ENCODE data around the gene CIAO3. TPM values are rescaled to one million over a fixed set of nuclear protein-coding genes. Genes with fewer than 3 reads are reported as not detected.

Gene CIAO3
- total RNA-seq, 1 experiment from 2014 or later: 50.9 TPM

GRCh38 chr16:774086-775001 lies 33.5 kb upstream of the CIAO3 start:
- CTCF ChIA-PET: interaction anchor here (2.2 to 3.6 kb wide), 2 partner anchors 11 to 33 kb away, joined by 5 to 9 read pairs; partner anchors contain the start of gene CIAO3

DNA sequence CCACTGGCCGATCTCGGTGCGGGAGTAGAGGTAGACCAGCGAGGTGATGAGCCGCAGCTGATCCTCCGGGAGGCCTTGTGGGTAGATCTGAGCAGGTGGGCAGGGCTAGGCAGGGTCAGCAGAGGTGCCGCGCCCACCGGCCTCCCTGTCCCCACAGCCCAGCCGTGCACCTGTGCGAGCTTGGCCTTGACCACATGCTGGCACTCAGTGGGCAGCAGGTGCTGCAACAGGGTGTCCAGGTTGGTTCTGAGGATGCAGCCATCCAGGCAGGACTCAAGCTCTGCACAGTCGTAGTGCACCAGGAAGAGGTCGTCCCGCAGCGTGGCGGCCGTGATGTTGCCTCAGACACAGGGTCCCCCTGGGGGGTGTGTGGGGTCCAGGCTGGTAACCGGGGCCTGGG lies 32.2 kb upstream of the CIAO3 start:
- H3K27me3 Mint-ChIP-seq (ENCODE audit: low read depth): no peaks in the 10 kb centered on the region
- no peaks in the 10 kb centered on the region for H3K36me3 Mint-ChIP-seq
- DNase-seq (ENCODE audit: low spot score) (no peak), ATAC-seq (no peak)
- POLR2A ChIA-PET: no interaction called here
- H3K9me3 Mint-ChIP-seq: no peaks in the 10 kb centered on the region
- no peak for TF ChIP-seq NFYB (CRISPR knock-in tag; conservative IDR thresholded peaks at IDR 0.05; ENCODE audit: low read depth)
- TF ChIP-seq USF1 (CRISPR knock-in tag; IDR thresholded peaks at IDR 0.05): no peak
- no peak for TF ChIP-seq FOXP1 (CRISPR knock-in tag; IDR thresholded peaks at IDR 0.05; ENCODE audit: borderline replicate concordance)
- no peak for TF ChIP-seq ZNF263 (CRISPR knock-in tag; IDR thresholded peaks at IDR 0.05; ENCODE audit: low read depth)
- TF ChIP-seq, protein P1, sequence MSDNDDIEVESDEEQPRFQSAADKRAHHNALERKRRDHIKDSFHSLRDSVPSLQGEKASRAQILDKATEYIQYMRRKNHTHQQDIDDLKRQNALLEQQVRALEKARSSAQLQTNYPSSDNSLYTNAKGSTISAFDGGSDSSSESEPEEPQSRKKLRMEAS (CRISPR knock-in tag; IDR thresholded peaks at IDR 0.05): no peak
- H3K4me1 Mint-ChIP-seq: no peaks in the 10 kb centered on the region
- no peak overlapping the region for H3K4me3 Mint-ChIP-seq
- CTCF ChIA-PET: interaction anchor here (1.6 to 3.6 kb wide), 2 partner anchors 13 to 32 kb away, joined by 7 to 9 read pairs; partner anchors contain the start of gene CIAO3
- no peak overlapping the region for H3K27ac Mint-ChIP-seq

More at GRCh38 chr16:774086-775001, 33.5 kb upstream of the CIAO3 start:
- no peak for ATAC-seq
- no peak overlapping the region for H3K27ac Mint-ChIP-seq
- H3K36me3 Mint-ChIP-seq: no peaks in the 10 kb centered on the region
- H3K9me3 Mint-ChIP-seq: no peaks in the 10 kb centered on the region
- H3K4me1 Mint-ChIP-seq: no peaks in the 10 kb centered on the region
- no peaks in the 10 kb centered on the region for H3K27me3 Mint-ChIP-seq (ENCODE audit: low read depth)
- H3K4me3 Mint-ChIP-seq: no peak overlapping the region
- POLR2A ChIA-PET: no interaction called here
- DNase-seq (ENCODE audit: low spot score): no peak
- no peak for TF ChIP-seq ESRRA (CRISPR knock-in tag; IDR thresholded peaks at IDR 0.05; ENCODE audit: borderline replicate concordance)
- TF ChIP-seq, protein P2, sequence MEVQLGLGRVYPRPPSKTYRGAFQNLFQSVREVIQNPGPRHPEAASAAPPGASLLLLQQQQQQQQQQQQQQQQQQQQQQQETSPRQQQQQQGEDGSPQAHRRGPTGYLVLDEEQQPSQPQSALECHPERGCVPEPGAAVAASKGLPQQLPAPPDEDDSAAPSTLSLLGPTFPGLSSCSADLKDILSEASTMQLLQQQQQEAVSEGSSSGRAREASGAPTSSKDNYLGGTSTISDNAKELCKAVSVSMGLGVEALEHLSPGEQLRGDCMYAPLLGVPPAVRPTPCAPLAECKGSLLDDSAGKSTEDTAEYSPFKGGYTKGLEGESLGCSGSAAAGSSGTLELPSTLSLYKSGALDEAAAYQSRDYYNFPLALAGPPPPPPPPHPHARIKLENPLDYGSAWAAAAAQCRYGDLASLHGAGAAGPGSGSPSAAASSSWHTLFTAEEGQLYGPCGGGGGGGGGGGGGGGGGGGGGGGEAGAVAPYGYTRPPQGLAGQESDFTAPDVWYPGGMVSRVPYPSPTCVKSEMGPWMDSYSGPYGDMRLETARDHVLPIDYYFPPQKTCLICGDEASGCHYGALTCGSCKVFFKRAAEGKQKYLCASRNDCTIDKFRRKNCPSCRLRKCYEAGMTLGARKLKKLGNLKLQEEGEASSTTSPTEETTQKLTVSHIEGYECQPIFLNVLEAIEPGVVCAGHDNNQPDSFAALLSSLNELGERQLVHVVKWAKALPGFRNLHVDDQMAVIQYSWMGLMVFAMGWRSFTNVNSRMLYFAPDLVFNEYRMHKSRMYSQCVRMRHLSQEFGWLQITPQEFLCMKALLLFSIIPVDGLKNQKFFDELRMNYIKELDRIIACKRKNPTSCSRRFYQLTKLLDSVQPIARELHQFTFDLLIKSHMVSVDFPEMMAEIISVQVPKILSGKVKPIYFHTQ (CRISPR knock-in tag; IDR thresholded peaks at IDR 0.05): no peak

GRCh38 chr16:770411-770810 lies 29.6 kb upstream of the CIAO3 start:
- no peak for DNase-seq (ENCODE audit: low spot score)
- POLR2A ChIA-PET: no interaction called here
- no peak for ATAC-seq
- Mint-ChIP-seq H3K27me3 (ENCODE audit: low read depth) (no peaks in the 10 kb centered on the region), H3K27ac (no peak overlapping the region), H3K36me3 (no peaks in the 10 kb centered on the region), H3K9me3 (no peaks in the 10 kb centered on the region), H3K4me3 (no peak overlapping the region), H3K4me1 (no peaks in the 10 kb centered on the region)
- CTCF ChIA-PET: interaction anchor here (0.7 to 3.6 kb wide), 2 partner anchors 29 to 52 kb away, joined by 3 to 9 read pairs; partner anchors contain the start of gene CIAO3
- no peak for TF ChIP-seq ZNF263 (CRISPR knock-in tag; IDR thresholded peaks at IDR 0.05; ENCODE audit: low read depth)
- no peak for TF ChIP-seq ZBTB21 (CRISPR knock-in tag; IDR thresholded peaks at IDR 0.05; ENCODE audit: borderline replicate concordance)
- no peak for TF ChIP-seq NFE2L1 (CRISPR knock-in tag; IDR thresholded peaks at IDR 0.05)
- no peak for TF ChIP-seq HMGA2 (CRISPR knock-in tag; IDR thresholded peaks at IDR 0.05)
- no peak for TF ChIP-seq ZNF423 (CRISPR knock-in tag; IDR thresholded peaks at IDR 0.05)
- TF ChIP-seq JAZF1 (CRISPR knock-in tag; IDR thresholded peaks at IDR 0.05): no peak
- no peak for TF ChIP-seq FOXJ3 (CRISPR knock-in tag; IDR thresholded peaks at IDR 0.05; ENCODE audit: borderline replicate concordance)
- no peak for TF ChIP-seq MXD4 (CRISPR knock-in tag; IDR thresholded peaks at IDR 0.05; ENCODE audit: borderline replicate concordance)
- no peak for TF ChIP-seq KAT7 (CRISPR knock-in tag; IDR thresholded peaks at IDR 0.05; ENCODE audit: borderline replicate concordance)
- TF ChIP-seq, protein P3, sequence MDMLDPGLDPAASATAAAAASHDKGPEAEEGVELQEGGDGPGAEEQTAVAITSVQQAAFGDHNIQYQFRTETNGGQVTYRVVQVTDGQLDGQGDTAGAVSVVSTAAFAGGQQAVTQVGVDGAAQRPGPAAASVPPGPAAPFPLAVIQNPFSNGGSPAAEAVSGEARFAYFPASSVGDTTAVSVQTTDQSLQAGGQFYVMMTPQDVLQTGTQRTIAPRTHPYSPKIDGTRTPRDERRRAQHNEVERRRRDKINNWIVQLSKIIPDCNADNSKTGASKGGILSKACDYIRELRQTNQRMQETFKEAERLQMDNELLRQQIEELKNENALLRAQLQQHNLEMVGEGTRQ (CRISPR knock-in tag; IDR thresholded peaks at IDR 0.05): no peak
- TF ChIP-seq MYBL2 (CRISPR knock-in tag; IDR thresholded peaks at IDR 0.05): no peak
